Measurements from ENCODE around the gene EBLN1.

EBLN1 gene

DNA sequence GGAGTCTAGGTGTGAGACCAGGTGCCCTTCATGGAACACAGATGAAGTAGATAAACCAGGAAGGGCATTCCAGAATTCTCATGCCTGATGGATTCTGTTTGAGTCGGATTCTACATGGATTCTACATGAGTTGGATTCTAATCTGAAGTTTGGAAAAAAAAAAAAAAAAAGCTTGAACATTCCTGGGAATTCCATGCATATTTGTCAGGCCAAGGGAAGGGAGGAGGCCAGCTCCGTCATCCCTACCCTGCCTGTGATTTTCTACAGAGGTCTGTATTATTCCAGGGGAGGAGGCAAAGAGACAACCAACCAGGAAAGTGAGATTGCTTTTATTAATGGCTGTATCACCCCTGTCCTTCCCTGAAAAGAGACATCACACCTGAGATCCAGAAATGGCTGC, 27.8 kb upstream of the EBLN1 start:
- DNase-seq (ENCODE audit: extremely low spot score) = no peak
- TF ChIP-seq, protein P1, sequence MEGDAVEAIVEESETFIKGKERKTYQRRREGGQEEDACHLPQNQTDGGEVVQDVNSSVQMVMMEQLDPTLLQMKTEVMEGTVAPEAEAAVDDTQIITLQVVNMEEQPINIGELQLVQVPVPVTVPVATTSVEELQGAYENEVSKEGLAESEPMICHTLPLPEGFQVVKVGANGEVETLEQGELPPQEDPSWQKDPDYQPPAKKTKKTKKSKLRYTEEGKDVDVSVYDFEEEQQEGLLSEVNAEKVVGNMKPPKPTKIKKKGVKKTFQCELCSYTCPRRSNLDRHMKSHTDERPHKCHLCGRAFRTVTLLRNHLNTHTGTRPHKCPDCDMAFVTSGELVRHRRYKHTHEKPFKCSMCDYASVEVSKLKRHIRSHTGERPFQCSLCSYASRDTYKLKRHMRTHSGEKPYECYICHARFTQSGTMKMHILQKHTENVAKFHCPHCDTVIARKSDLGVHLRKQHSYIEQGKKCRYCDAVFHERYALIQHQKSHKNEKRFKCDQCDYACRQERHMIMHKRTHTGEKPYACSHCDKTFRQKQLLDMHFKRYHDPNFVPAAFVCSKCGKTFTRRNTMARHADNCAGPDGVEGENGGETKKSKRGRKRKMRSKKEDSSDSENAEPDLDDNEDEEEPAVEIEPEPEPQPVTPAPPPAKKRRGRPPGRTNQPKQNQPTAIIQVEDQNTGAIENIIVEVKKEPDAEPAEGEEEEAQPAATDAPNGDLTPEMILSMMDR (IDR thresholded peaks at IDR 0.05; ENCODE audit: control extremely low read depth, extremely low read depth, low read depth, missing control alignments) = no peak
- ChIA-PET POLR2A (no interaction called here), CTCF (interaction anchor here (1.0 to 1.2 kb wide), 2 partner anchors 13 to 15 kb away, joined by 4 to 5 read pairs; no protein-coding TSS in a partner anchor)

DNA sequence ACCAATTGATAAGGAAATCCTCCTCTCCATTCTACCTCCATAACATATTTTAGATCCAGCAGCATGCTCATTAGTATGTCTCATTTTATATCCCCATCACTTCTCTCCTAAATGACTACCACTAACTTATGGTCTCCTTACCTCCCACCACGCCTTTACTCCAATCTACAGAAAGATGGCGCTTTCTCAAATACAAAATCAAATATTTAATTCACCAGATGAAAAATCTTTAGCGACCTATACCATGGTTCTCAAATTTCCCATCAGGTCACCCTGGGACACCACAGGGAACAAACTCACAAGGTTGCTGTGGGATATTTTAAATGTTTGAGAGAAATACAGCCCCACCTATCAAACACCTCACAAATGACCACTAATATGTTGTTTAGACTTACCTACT, 27.0 kb upstream of the EBLN1 start:
- CTCF ChIA-PET = interaction anchor here (1.2 to 3.1 kb wide), 2 partner anchors 11 to 14 kb away, joined by 4 to 15 read pairs; no protein-coding TSS in a partner anchor
- no peak for DNase-seq (ENCODE audit: extremely low spot score)
- TF ChIP-seq, protein P1 (IDR thresholded peaks at IDR 0.05; ENCODE audit: control extremely low read depth, extremely low read depth, low read depth, missing control alignments) = no peak
- POLR2A ChIA-PET = no interaction called here

DNA sequence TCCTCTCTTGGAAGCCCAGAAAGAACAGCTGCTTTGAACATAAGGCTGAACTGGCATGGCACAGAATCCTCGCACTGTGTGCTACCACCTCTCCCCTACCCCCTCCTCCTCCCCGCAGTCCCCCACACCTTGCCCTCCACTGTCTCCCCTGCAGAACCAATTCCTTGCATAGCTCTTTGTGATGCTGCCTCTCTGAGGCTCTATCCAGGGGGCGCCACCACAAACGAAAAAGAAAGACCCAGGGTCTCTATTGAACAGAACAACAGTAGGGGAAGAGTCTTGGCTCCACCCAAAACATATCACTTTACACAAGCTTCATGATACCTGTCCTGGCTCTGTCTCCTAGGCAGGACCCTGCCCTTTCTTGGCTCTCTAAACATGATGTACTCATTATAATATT, 26.2 kb upstream of the EBLN1 start:
- TF ChIP-seq, protein P1 (IDR thresholded peaks at IDR 0.05; ENCODE audit: control extremely low read depth, extremely low read depth, low read depth, missing control alignments) = peak; percentile 8
- CTCF ChIA-PET = interaction anchor here (1.0 to 3.1 kb wide), 5 partner anchors 10 to 64 kb away, joined by 3 to 15 read pairs (median 5); no protein-coding TSS in a partner anchor
- POLR2A ChIA-PET = no interaction called here
- DNase-seq (ENCODE audit: extremely low spot score) = no peak

DNA sequence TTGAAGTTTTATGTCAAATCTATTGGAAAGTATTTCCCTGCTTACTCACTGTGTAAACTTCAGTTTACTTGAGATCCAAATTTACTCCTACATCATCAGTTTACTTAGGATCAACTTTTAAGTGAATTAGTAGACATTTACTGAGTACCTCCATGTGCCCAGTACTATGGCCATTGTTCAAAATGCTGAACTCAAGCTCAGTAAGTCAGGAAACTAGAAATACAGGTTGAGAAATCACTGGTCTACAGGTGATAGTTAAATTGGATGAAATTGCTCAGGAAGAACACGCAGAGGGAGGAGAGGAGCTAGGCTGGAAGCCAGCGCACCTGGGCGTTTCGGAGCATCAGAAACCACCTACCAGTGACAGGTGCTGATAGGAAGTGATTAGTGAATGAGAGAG, 25.5 kb upstream of the EBLN1 start:
- TF ChIP-seq, protein P1 (IDR thresholded peaks at IDR 0.05; ENCODE audit: control extremely low read depth, extremely low read depth, low read depth, missing control alignments) = no peak
- POLR2A ChIA-PET = no interaction called here
- CTCF ChIA-PET = interaction anchor here (1.0 to 3.1 kb wide), 5 partner anchors 9 to 65 kb away, joined by 3 to 15 read pairs (median 5); no protein-coding TSS in a partner anchor
- DNase-seq (ENCODE audit: extremely low spot score) = no peak

DNA sequence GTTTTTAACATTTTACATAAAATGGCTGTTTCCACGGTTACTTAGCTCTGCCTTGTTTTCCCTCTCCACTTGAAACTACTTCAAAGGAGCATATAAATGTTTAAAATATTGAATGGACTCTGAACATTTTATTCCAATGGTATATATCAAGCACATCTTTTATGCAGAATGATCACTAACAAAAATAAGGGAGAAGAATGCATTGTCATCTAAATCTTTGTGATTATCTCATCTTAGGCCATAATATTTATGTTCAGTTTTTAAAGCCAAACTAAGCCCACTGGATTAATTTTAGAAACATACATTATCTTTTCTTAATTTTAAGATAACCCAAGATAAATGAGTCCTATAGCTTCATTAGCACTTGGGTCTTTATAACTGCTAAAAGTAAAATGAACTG, 13.4 kb upstream of the EBLN1 start:
- no peak for DNase-seq (ENCODE audit: extremely low spot score)
- POLR2A ChIA-PET = no interaction called here
- TF ChIP-seq, protein P1 (IDR thresholded peaks at IDR 0.05; ENCODE audit: control extremely low read depth, extremely low read depth, low read depth, missing control alignments) = no peak
- CTCF ChIA-PET = interaction anchor here (1.0 to 1.3 kb wide), 3 partner anchors 12 to 112 kb away, joined by 3 to 4 read pairs (median 4); no protein-coding TSS in a partner anchor

DNA sequence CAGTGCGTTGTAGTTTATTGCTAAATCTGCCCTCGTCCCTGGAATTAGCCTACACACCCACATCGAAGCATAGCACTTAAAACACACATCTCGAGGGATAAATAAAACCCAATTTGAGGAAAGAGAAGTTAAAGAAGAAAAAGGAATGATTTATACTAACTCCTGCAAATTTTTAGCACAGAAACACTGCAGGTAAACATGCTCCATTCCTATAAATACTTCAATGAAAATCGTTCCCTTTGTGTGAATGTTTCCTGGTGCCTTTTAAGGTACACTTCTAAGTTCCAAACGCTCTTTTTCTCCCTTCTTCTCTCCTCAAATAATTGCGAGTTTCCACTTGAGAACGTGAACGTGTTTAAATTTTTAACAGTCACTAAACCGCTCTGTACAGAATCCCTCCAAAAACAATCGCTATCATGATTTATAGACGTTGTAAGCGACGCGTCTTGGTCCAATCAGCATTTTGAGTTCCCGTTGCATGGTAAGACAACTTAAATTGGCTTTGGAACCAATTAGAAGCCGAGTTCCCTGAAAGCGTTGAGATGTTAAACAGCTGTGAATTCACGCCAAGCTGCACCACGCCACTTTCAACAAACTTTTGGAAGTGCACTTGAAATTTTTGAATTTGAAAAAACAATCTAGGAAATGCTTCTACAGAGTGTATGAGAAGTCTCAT, 12.5 kb upstream of the EBLN1 start:
- CTCF ChIA-PET = interaction anchor here (1.0 to 1.4 kb wide), 3 partner anchors 13 to 15 kb away, joined by 4 to 9 read pairs (median 4); no protein-coding TSS in a partner anchor
- TF ChIP-seq, protein P1 (IDR thresholded peaks at IDR 0.05; ENCODE audit: control extremely low read depth, extremely low read depth, low read depth, missing control alignments) = no peak
- DNase-seq (ENCODE audit: extremely low spot score) = peak; percentile 20
- POLR2A ChIA-PET = no interaction called here
